NCI-H187 treated with DMSO at 0.1 percent for 48 hours (cell line): Measurements from ENCODE around the gene CRYAA.
"Not testable (repeated sequence)": the region's sequence is repeated elsewhere in the genome, so short reads cannot be mapped to it uniquely, and the experiment has no call there.

Source experiments
- DNase-seq: peaks from one replicate; lab custom pipeline; 2025; lab: John Stamatoyannopoulos, UW

Gene CRYAA

DNA sequence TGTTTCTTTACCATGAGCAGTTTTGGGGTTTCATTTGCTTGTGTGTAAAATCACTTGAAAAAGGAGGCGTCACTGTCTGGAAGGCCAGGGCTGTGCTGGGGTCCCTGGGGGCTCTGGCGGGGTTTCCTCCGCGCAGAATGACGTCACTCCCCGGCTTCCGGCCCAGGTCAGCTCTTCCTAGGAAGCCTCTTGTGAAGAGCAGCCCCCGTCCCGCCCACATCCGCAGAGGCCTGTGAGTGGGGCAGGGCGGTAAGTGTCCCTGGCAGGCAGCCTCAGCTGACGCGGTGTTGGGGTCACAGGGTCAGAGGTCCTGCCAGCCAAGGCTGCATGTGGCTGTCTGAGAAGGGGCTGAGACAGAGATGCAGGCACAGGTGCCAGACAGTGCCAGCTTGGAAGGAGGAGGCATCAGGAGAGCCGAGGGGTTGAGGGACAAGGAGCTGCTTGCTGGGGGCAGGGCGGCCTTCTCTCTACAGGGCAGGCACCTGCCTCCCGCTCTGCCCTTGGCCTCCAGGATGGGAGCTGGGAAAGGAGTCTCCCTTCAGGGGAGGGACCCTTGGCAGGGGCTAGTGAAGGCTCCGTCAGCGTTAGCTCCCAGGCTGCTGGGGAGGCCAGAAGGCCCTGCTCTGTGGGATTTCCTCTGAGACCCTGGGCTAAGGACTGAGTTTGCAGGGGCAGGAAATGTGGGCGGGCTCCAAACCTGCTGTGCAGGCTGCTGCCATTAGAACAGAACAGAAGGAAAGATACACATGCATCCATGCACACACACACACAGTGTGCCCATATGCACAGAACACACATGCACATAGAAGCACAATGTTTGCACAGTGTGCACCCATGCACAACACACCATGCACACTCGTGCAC lies 8.5 kb downstream of the CRYAA start:
- DNase-seq: not testable (repeated sequence)

DNA sequence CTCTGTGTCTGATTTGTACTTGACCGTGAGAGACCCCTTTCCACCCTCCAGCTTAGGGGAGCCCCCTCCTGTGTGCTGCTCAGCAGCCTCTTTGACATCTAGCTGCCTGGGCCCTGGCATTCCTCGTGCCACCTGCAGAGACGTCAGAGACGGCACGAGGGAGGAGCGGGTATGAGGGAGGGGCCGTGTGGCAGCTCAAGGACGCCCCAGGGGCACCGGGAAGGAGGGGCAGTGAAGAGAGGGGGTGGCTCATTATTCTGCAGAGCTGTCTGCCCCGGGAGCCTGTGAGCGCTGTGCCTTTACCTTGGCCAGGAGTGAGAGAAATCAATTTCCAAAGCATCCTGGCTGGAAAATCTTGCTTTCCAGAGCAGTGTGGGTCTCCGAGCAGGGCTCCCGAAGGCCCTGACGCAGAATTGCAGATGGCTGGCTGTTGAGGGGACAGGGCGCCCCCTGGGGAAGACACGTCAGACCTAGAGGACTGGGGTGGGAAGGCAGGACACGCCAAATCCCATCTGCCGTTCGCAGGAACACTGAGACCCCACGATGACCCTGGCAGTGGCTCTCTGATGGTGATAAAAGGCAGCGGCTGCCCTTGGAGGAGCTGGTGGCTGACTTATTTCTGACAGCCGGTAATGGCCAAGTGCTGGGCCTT lies 9.5 kb downstream of the CRYAA start:
- not testable (repeated sequence) for DNase-seq

DNA sequence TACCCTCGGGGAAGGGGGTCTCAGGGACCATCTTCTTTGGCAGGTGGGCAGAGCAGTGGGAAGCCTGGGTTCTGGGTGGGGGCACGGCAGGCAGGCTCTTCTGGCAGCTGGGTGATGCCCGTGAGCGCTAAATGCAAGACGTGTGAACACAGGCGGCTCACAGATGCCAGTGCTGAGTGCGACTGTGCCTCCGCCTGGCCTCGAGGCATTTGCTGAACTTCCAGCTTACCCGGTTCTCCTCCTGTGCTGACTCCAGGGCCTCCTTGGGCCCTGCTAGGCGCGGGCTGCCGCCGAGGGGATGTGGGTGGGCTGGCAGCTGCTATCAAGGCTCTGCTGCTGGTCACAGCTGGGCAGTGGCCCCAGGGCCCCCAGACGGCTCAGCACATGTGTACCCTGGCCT lies 12.2 kb downstream of the CRYAA start:
- DNase-seq: not testable (repeated sequence)

DNA sequence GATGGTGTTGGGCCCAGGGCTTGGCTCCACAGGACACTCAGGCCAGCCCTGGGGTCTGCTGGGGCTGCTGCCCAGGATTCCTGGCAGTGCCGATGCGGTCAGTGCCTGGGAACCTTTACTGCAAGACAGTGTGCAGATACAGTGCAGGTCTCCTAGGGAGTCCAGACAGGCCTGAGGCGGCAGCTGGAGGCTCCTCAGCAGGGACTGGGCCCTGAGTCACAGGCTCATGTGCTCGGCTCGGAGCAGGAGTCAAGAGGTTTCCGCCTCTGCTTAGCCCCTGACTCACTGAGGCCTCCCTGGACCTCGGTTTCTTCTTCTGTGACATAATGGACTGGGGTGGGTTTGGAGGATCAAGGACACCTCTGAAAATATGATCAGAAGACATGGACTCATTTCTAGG lies 18.5 kb downstream of the CRYAA start:
- not testable (repeated sequence) for DNase-seq

DNA sequence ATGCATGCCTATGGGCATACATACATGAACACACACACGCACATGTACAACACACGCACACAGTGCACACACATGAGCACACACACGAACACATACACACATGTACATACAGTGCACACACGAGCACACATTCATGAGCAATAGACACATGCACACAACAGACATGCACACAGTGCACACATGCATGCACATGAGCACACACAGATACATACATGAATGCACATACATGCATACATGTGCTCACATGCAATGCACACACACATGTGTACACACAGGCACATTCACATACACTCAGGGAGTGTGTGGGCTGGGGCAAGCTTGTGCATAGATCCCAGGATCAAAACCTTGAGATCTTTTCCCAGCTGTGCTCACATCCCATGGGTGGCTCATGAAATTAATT lies 18.9 kb downstream of the CRYAA start:
- DNase-seq: no peak

DNA sequence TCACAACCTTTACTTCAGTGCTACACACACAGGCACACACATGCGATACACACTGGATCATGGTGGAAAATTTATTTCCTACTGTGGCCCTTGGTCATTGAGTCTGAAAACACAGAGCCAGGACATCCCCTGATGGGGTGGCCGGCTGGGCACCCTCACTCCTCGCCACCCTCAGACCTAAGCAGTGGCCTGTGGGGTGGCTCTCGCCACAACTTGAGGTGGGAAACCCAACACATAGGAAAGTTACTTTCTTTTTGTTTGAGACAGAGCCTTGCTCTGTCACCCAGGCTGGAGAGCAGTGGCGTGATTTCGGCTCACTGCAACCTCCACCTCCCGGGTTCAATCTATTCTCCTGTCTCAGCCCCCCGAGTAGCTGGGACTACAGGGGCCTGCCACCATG lies 19.4 kb downstream of the CRYAA start:
- DNase-seq: no peak

DNA sequence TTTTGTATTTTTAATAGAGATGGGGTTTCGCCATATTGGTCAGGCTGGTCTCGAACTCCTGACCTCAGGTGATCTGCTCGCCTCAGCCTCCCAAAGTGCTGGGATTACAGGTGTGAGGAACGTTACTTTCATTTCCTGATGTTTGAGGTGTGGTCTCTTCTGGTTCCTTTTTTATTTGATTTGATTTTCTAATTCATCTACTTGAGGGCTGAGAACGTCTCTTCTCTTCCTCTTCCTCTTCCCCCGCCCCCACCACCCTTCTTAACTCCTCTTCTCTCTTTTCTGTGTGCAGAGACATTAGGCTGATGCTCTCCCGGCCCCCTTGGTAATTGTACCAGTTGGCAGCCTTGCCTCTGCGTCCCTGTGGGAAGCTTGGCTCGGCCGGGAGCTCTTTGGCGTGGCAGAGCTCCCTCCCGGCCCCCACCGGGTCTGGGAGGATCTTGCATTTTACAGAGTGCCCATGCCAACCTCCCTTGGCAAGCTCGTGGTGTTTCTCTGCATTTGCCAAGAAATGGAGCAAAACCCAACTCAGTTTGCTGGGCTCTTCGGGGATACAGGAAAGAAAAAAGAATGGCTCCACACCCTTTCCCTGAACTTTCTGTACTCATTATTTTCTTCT lies 19.9 kb downstream of the CRYAA start:
- no peak for DNase-seq

DNA sequence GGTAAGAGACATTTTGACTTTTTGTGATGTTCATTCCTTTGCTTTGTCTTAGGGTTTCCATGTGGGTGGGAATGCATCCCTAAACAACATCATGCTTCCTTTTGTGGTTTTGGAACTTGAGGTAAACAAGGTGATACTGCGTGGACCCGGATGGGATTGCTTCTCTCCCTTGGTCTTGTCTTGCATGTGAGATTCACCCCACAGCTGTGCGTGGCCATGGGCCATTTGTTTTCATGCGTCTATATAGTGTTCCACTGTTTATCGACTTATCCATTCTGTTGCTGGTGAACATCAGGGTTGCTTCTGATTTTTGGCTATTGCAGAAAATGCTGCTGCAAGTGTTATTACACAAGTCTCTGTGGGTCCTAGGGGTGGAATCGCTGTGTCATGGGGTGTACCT lies 21.1 kb downstream of the CRYAA start:
- no peak for DNase-seq

DNA sequence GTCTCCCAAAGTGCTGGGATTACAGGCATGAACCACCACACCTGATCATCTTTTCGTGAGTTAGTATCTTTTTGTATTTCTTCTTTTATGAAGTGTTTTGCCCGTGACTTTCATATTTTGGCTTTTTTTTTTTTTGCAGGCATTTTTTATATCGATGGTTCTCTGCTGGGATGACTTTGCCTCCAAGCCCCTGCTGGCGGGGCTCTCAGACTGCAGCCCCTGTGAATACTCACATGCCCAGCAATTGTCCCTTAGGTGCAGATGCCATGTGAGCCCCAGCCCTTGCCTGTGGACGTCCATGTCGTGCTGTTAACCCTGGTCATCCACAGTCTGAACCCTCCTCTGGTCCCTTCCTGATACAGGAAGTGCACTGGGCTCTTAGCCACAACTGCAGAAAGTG lies 21.7 kb downstream of the CRYAA start:
- DNase-seq: no peak

DNA sequence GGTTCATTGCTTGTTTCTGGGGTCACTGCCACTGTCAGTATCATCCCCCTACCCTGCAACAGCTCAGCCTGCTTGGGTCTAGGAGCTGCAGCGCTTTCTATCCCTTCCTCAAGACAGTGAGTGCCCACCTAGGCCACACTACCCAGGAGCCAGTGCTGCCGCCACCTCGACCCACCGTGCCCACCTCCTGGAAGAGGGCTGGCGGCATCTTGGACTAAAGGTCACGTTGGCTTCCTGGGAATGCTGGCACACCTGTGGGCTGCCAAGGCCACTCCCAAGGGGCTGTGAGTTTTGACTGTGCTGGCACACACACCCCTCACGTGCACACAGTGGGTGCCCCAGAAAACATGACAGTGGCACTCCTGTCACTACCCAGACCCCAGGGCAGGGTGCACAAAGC lies 22.1 kb downstream of the CRYAA start:
- DNase-seq: no peak

DNA sequence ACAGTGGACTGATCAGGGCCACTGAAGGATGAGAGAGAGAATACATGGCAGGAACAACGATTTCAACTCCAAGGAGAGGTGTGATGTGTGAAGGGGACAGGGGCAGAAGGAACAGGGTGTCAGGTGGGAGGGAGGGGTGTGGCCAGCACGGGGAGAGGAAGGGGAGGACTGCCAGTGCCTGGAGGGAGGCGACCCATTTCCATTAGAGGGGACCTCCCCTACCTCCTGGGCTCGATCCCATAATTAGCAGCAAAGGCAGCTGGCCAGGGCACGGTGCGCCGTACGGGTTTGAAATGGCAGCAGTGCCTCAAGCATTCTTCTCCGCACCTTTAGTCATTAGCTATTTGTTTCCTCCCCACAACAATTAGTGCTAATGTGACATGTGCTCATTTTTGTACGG lies 22.7 kb downstream of the CRYAA start:
- no peak for DNase-seq

DNA sequence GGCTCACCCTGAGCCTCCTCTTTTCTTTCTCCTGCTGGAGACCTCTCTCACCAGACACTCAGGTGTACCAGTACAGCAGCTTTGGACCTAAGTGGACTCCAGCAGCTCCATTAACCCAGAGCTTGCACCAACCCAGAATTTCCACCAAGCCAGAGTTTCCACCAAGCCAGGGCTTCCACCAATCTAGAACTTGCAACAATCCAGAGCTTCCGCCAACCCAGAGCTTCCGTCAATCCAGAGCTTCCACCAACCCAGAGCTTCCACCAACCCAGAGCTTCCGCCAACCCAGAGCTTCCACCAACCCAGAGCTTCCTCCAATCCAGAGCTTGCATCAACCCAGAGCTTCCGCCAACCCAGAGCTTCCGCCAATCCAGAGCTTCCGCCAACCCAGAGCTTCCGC lies 23.2 kb downstream of the CRYAA start:
- no peak for DNase-seq

DNA sequence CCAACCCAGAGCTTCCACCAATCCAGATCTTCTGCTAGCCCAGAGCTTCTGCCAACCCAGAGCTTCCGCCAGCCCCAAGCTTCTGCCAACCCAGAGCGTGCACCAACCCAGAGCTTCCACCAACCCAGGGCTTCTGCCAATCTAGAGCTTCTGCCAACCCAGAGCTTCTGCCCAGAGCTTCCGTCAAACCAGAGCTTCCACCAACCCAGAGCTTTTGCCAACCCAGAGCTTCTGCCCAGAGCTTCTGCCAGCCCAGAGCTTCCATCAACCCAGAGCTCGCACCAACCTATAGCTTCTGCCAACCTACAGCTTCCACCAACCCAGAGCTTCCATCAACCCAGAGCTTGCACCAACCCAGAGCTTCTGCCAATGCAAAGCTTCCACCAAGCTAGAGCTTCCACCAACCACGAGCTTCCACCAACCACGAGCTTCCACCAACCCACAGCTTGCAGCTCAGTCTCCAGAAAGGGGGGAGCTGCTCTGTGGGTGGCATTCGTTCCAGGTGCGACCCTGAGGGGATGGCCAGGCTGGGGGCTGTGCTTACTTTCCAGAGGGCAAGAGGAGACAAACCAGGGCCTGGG lies 23.8 kb downstream of the CRYAA start:
- DNase-seq: no peak

DNA sequence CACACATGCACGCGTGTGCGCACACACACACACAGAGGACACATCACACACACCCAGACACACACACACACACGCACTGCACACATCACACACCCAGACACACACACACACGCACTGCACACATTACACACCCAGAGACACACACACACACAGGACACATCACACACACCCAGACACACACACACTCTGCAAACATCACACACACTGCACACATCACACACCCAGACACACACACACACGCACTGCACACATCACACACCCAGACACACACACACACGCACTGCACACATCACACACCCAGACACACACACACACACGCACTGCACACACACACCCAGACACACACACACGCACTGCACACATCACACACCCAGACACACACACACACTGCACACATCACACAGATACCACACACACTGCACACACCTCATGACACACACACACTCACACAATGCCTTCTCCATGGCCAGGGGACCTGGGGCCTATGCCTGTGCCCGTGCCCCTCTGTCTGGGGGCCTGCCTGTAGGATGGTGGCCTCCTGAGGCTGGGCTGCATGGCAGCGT lies 24.4 kb downstream of the CRYAA start:
- DNase-seq: no peak

DNA sequence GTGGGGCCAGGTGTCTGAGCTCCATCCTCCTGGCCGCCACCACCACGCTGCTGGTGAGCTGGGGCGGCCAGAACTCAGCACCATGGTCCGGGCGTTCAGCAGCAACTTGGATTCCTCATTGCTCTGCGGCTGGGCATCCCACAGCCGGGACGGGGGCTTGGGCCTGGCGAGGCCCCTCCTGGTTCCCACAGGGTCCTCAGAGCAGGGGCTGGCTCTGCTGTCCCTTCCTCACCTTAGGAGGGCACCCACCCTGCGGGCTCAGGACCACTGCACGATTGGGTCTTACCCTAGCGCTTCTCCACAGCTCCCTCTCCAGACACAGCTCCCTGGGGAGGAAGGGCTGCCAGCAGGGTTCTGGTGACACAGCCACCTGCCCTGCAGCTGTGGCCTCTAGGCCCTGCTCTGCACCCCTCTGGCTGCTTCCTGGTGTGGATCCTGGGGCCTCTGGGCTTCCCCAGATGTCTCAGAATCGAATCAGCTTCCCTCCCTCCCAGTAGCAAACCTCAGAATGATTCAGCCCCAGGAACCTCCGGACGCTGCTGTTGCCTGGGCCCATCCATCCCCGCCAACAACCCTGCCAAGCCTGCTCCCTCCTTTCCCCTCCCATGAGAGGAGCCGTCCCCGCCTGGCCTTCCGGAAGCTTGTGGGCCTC lies 25.0 kb downstream of the CRYAA start:
- DNase-seq: no peak

DNA sequence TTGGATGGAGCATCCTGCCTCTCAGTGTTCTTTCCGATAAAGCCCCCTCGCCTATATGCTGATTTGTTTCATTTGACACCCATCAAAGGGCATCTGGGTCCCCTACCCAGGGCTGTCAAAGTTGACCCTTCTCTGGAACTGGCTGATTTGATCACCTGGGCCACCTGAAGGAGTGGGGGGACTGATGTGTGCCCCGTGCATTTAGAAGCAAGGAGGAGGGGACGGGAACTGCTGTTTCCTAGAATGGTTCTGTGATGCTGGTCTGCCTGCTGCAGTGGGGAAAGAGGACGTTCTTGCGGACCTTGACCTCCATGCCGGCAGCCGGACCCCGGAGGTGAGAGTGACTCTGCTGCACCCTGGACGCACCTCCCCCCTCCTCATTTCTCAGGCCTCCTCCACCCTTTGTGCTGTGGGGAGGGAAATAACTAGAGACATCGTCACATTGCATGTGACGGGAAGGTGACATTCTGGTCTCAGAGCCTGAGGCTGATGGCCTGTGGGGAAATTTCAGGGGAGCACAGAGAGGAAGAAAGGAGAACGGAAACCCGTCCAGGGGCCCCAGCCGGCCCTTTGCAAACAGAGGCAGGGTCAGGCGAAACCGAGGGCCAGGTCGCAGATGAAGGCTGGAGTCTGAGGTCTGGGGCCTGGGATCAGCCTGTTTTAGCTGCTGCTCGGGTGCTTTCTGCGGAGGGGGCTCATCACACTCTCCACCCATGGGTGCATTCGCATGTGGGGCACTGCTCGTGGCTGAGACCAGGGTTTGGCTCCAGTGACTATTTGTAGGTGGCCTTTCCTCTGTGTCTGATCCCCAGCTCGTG lies 25.7 kb downstream of the CRYAA start:
- DNase-seq: no peak

DNA sequence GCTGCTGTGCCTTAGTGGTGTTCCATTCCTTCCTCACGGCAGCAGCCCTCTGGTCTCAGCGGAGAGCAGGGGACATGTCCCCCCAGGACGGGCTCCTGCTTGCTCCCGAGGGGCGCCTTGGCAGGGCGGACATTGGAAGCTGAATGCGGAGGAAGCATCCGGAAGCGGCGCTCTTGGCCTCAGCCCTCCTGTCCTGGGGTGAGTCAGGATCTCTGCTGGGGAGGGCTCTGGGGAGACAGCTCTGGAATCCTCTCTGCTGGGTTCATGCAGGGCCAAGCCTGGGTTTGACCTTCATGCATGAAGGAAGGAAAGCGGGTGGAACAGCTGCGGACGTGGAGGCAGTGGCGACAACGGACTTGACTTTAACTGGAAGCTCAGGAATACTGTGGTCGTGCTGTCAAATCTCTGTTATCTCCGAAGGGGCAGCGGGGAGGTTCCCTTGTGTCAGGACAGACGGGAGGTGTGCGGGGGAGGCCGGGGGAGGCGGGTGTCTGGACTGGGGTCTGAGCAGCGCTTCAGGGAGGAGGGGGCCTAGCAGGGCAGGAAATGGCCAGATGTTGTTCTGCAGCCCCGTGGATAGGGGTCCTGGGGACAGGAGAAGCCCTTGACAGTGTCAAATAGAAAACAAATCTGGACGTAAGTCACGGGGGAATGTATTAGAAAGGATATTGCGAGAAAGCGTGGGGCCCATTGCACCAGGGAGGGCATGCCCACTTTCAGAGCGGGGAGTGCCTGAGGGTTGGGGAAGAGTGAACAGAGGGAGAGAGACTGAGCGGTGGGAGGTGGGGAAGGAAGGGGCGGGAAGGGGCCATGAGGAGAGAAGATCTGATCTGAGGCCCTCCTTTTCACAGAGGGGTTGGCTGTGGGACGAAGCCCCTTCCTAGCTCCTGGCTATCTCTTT lies 26.6 kb downstream of the CRYAA start:
- DNase-seq: no peak

DNA sequence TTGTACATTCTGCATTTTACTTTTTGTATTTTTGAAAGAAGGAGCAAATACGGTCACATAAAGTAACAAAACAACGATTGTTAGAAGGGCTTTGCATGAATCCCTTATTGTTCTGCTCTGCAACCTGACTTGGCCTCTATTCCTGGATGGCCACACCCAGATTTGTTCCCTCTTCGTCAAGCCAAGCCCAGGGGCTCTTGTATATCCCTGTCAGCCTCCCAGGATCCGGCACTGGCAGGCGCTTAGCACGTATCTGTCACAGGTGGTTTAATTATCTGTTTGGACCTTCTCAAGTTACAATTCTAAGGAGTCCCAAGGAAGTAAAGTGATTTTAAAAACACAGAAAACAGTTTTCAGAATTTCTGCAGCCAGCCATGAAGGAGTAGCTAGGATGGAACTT lies 28.0 kb downstream of the CRYAA start:
- DNase-seq: peak; percentile 21

DNA sequence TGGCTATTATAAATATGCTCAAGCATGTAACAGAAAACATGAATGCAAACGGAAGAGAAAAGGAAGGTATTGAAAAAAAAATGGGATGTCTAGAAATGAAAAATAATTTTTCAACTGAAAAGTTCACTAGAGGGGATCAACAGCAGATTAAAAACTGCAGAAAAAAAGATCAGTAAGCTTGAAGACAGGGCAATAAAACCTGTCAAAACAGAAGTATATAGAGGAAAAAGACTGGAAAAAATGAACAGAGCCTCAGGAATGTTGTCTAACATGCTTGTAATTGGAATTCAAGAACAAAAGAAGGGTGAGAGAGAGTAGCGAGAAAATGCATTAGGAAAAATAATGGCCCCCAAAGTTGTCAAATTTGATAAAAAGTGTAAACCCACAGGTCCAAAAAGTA lies 29.6 kb downstream of the CRYAA start:
- DNase-seq: no peak

DNA sequence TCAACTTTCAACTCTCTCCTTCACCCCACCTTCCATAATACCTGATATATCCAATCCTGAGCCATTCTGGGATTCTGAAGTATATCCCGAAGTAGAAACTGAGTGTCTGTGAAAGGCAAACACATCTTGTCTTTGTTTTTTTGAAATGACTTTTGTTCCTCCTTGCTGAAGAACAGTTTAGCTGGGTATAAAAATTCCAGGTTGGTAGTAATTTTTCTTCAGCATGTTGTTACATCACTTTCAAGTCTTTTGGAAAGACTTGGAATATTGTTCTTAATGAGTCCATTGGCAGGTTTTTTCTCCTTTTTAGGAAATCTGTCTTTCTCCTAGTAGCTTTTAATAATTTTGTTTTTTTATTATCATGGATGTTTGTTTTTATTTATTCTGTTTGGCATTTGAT lies 32.7 kb downstream of the CRYAA start:
- DNase-seq: no peak
